ENCODE measurements around the gene PAFAH1B1. TPM values are rescaled to one million over a fixed set of nuclear protein-coding genes. Genes with fewer than 3 reads are reported as not detected.

Gene PAFAH1B1
- total and polyA plus RNA-seq, 2 experiments from 2014 or later, result 69.9 to 71.7 TPM

DNA sequence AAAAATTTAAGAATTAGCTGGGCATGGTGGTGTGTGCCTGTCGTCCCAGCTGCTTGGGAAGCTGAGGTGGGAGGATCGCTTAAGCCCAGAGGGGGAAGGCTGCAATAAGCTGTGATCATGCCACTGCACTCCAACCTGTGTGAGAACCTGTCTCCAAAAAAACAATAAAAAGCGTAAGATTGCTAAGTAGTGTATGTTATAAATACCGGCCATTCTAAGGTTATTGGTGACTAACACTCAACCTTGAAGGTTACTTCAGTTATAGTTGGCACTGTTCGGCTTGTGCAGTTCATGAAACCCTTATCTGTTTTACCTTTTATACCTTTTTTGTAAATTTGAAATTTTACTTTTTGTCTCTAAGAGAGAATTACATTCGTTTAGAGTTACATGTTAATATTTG, 44.0 kb downstream of the PAFAH1B1 start (continued):
- TF ChIP-seq, protein P1, sequence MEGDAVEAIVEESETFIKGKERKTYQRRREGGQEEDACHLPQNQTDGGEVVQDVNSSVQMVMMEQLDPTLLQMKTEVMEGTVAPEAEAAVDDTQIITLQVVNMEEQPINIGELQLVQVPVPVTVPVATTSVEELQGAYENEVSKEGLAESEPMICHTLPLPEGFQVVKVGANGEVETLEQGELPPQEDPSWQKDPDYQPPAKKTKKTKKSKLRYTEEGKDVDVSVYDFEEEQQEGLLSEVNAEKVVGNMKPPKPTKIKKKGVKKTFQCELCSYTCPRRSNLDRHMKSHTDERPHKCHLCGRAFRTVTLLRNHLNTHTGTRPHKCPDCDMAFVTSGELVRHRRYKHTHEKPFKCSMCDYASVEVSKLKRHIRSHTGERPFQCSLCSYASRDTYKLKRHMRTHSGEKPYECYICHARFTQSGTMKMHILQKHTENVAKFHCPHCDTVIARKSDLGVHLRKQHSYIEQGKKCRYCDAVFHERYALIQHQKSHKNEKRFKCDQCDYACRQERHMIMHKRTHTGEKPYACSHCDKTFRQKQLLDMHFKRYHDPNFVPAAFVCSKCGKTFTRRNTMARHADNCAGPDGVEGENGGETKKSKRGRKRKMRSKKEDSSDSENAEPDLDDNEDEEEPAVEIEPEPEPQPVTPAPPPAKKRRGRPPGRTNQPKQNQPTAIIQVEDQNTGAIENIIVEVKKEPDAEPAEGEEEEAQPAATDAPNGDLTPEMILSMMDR (conservative IDR thresholded peaks at IDR 0.05; ENCODE audit: low read depth in 2 of 2), result no peak
- TF ChIP-seq EZH2phosphoT487 (IDR thresholded peaks at IDR 0.05; ENCODE audit: unreplicated experiment) (no peak), POLR2AphosphoS5 (IDR thresholded peaks at IDR 0.05; ENCODE audit: low read depth) (no peak)

DNA sequence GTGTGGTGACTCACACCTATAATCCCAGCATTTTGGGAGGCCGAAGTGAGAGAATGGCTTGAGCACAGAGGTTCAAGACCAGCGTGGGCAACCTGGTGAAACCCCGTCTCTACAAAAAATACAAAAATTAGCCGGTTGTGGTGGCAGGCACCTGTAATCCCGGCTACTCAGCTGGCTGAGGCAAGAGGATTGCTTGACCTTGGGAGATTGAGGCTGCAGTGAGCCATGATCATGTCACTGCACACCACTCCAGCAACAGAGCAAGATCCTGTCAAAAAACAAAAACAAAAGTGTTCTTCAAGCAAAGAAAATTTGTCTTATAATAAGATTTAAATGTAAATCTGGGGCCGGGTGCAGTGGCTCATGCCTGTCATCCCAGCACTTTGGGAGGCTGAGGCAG, 51.5 kb downstream of the PAFAH1B1 start:
- no peak overlapping the region for H3K4me2 ChIP-seq
- Mint-ChIP-seq H3K9me3 (no peaks in the 10 kb centered on the region; the same call in 2 of the 3 replicates), H3K36me3 (ENCODE audit: low read depth) (peaks cover 38% of the 10 kb centered on the region), H3K27ac (no peak overlapping the region), H3K27me3 (ENCODE audit: insufficient read depth, low read depth, poor library complexity) (peaks cover 8% of the 10 kb centered on the region), H3K4me1 (no peaks in the 10 kb centered on the region), H3K4me3 (no peak overlapping the region)
- no peaks in the 10 kb centered on the region for H3K9me2 ChIP-seq (ENCODE audit: insufficient read depth)
- H4K20me1 ChIP-seq (replicated peaks; ENCODE audit: insufficient read depth), result peaks cover 12% of the 10 kb centered on the region; the same call in 1 of the 2 replicates
- no peak overlapping the region for H3K4me3 ChIP-seq
- ATAC-seq (no peak), DNase-seq (ENCODE audit: low spot score) (no peak)
- H3K4me1 ChIP-seq (ENCODE audit: insufficient read depth), result no peaks in the 10 kb centered on the region
- no peak overlapping the region for H2AFZ ChIP-seq
- H3K79me2 ChIP-seq (replicated peaks; ENCODE audit: insufficient read depth), result peaks cover 71% of the 10 kb centered on the region
- H3K27ac ChIP-seq (ENCODE audit: low read depth), result peak overlapping the region; percentile 42; the same call in 1 of the 2 replicates
- H3K36me3 ChIP-seq (ENCODE audit: insufficient read depth), result peaks cover 11% of the 10 kb centered on the region; the same call in 1 of the 2 replicates
- H3F3A ChIP-seq (replicated peaks; ENCODE audit: low read depth), result no peaks in the 10 kb centered on the region
- no peaks in the 10 kb centered on the region for H3K27me3 ChIP-seq (ENCODE audit: insufficient read depth)
- TF ChIP-seq ZNF114 (CRISPR knock-in tag; IDR thresholded peaks at IDR 0.05) (no peak), NANOG (IDR thresholded peaks at IDR 0.05; ENCODE audit: borderline replicate concordance) (no peak), STAT1 (IDR thresholded peaks at IDR 0.05; ENCODE audit: unreplicated experiment) (no peak), ZNF331 (CRISPR knock-in tag; IDR thresholded peaks at IDR 0.05; ENCODE audit: low read depth) (no peak), POLR2AphosphoS5 (IDR thresholded peaks at IDR 0.05; ENCODE audit: low read depth) (no peak), CREB1 (CRISPR knock-in tag; IDR thresholded peaks at IDR 0.05; ENCODE audit: low read depth) (no peak), JUNB (IDR thresholded peaks at IDR 0.05; ENCODE audit: unreplicated experiment) (no peak)
- TF ChIP-seq, protein P2, sequence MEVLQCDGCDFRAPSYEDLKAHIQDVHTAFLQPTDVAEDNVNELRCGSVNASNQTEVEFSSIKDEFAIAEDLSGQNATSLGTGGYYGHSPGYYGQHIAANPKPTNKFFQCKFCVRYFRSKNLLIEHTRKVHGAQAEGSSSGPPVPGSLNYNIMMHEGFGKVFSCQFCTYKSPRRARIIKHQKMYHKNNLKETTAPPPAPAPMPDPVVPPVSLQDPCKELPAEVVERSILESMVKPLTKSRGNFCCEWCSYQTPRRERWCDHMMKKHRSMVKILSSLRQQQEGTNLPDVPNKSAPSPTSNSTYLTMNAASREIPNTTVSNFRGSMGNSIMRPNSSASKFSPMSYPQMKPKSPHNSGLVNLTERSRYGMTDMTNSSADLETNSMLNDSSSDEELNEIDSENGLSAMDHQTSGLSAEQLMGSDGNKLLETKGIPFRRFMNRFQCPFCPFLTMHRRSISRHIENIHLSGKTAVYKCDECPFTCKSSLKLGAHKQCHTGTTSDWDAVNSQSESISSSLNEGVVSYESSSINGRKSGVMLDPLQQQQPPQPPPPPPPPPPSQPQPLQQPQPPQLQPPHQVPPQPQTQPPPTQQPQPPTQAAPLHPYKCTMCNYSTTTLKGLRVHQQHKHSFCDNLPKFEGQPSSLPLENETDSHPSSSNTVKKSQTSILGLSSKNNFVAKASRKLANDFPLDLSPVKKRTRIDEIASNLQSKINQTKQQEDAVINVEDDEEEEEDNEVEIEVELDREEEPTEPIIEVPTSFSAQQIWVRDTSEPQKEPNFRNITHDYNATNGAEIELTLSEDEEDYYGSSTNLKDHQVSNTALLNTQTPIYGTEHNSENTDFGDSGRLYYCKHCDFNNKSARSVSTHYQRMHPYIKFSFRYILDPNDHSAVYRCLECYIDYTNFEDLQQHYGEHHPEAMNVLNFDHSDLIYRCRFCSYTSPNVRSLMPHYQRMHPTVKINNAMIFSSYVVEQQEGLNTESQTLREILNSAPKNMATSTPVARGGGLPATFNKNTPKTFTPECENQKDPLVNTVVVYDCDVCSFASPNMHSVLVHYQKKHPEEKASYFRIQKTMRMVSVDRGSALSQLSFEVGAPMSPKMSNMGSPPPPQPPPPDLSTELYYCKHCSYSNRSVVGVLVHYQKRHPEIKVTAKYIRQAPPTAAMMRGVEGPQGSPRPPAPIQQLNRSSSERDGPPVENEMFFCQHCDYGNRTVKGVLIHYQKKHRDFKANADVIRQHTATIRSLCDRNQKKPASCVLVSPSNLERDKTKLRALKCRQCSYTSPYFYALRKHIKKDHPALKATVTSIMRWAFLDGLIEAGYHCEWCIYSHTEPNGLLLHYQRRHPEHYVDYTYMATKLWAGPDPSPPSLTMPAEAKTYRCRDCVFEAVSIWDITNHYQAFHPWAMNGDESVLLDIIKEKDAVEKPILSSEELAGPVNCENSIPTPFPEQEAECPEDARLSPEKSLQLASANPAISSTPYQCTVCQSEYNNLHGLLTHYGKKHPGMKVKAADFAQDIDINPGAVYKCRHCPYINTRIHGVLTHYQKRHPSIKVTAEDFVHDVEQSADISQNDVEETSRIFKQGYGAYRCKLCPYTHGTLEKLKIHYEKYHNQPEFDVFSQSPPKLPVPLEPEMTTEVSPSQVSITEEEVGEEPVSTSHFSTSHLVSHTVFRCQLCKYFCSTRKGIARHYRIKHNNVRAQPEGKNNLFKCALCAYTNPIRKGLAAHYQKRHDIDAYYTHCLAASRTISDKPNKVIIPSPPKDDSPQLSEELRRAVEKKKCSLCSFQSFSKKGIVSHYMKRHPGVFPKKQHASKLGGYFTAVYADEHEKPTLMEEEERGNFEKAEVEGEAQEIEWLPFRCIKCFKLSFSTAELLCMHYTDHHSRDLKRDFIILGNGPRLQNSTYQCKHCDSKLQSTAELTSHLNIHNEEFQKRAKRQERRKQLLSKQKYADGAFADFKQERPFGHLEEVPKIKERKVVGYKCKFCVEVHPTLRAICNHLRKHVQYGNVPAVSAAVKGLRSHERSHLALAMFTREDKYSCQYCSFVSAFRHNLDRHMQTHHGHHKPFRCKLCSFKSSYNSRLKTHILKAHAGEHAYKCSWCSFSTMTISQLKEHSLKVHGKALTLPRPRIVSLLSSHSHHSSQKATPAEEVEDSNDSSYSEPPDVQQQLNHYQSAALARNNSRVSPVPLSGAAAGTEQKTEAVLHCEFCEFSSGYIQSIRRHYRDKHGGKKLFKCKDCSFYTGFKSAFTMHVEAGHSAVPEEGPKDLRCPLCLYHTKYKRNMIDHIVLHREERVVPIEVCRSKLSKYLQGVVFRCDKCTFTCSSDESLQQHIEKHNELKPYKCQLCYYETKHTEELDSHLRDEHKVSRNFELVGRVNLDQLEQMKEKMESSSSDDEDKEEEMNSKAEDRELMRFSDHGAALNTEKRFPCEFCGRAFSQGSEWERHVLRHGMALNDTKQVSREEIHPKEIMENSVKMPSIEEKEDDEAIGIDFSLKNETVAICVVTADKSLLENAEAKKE (CRISPR knock-in tag; IDR thresholded peaks at IDR 0.05), result no peak
- TF ChIP-seq, protein P3, sequence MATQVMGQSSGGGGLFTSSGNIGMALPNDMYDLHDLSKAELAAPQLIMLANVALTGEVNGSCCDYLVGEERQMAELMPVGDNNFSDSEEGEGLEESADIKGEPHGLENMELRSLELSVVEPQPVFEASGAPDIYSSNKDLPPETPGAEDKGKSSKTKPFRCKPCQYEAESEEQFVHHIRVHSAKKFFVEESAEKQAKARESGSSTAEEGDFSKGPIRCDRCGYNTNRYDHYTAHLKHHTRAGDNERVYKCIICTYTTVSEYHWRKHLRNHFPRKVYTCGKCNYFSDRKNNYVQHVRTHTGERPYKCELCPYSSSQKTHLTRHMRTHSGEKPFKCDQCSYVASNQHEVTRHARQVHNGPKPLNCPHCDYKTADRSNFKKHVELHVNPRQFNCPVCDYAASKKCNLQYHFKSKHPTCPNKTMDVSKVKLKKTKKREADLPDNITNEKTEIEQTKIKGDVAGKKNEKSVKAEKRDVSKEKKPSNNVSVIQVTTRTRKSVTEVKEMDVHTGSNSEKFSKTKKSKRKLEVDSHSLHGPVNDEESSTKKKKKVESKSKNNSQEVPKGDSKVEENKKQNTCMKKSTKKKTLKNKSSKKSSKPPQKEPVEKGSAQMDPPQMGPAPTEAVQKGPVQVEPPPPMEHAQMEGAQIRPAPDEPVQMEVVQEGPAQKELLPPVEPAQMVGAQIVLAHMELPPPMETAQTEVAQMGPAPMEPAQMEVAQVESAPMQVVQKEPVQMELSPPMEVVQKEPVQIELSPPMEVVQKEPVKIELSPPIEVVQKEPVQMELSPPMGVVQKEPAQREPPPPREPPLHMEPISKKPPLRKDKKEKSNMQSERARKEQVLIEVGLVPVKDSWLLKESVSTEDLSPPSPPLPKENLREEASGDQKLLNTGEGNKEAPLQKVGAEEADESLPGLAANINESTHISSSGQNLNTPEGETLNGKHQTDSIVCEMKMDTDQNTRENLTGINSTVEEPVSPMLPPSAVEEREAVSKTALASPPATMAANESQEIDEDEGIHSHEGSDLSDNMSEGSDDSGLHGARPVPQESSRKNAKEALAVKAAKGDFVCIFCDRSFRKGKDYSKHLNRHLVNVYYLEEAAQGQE (IDR thresholded peaks at IDR 0.05; ENCODE audit: unreplicated experiment), result no peak
- TF ChIP-seq, protein P4, sequence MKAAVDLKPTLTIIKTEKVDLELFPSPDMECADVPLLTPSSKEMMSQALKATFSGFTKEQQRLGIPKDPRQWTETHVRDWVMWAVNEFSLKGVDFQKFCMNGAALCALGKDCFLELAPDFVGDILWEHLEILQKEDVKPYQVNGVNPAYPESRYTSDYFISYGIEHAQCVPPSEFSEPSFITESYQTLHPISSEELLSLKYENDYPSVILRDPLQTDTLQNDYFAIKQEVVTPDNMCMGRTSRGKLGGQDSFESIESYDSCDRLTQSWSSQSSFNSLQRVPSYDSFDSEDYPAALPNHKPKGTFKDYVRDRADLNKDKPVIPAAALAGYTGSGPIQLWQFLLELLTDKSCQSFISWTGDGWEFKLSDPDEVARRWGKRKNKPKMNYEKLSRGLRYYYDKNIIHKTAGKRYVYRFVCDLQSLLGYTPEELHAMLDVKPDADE (IDR thresholded peaks at IDR 0.05), result no peak

Data from GM23338 (cell line).